HepG2 (cell line): ENCODE data around the gene RBL1. TPM values are rescaled to one million over a fixed set of nuclear protein-coding genes. Genes with fewer than 3 reads are reported as not detected.

Experiments
- ADNP ChIP-seq: sonication (generic); formaldehyde crosslinking; IDR thresholded peaks from 2 replicates; pipeline ENCODE4 v1.4.0; 2020; ENCODE audit warnings: missing genetic modification reagents
- ARID4A ChIP-seq: sonication (generic); formaldehyde crosslinking; IDR thresholded peaks from 2 replicates; pipeline ENCODE4 v1.5.0; 2020; ENCODE audit warnings: mild to moderate bottlenecking, missing genetic modification reagents, borderline replicate concordance
- IRF9 ChIP-seq: sonication (generic); formaldehyde crosslinking; IDR thresholded peaks from 2 replicates; pipeline ENCODE4 v1.8.0; 2022; ENCODE audit warnings: missing genetic modification reagents, mild to moderate bottlenecking, borderline replicate concordance
- KMT2A ChIP-seq: sonication (generic); formaldehyde crosslinking; IDR thresholded peaks from 2 replicates; pipeline ENCODE4 v1.4.0; 2020; ENCODE audit warnings: missing genetic modification reagents
- MTERF4 ChIP-seq: sonication (generic); formaldehyde crosslinking; IDR thresholded peaks from 2 replicates; pipeline ENCODE4 v1.8.0; 2023; ENCODE audit warnings: mild to moderate bottlenecking, missing genetic modification reagents
- NCOA5 ChIP-seq: sonication (generic); formaldehyde crosslinking; IDR thresholded peaks from 2 replicates; pipeline ENCODE4 v1.4.0; 2020; ENCODE audit warnings: missing genetic modification reagents
- RXRB ChIP-seq: IDR thresholded peaks from 2 replicates; pipeline ENCODE4 v1.6.1; 2016; ENCODE audit warnings: borderline replicate concordance, missing genetic modification reagents, missing compliant biosample characterization
- SOX6 ChIP-seq, 2 experiments: fragments of 450-650 bp in 1 of 2; sonication (generic) in 1 of 2; formaldehyde crosslinking in 1 of 2; IDR thresholded peaks; 2 replicates each; pipeline versions ENCODE4 v1.4.0 to v1.6.1; 2017 to 2020; ENCODE audit warnings: antibody characterized with exemption in 1 of 2, mild to moderate bottlenecking in 1 of 2, missing genetic modification reagents in 1 of 2
- TFDP2 ChIP-seq: sonication (generic); formaldehyde crosslinking; IDR thresholded peaks from 2 replicates; pipeline ENCODE4 v1.4.0; 2020; ENCODE audit warnings: missing genetic modification reagents
- TIGD3 ChIP-seq: sonication (generic); formaldehyde crosslinking; IDR thresholded peaks from 2 replicates; pipeline ENCODE4 v1.5.1; 2020; ENCODE audit warnings: mild to moderate bottlenecking, missing genetic modification reagents, borderline replicate concordance
- ZFP36L1 ChIP-seq: sonication (generic); formaldehyde crosslinking; IDR thresholded peaks from 2 replicates; pipeline ENCODE4 v1.8.0; 2022; ENCODE audit warnings: mild to moderate bottlenecking, missing genetic modification reagents, moderate library complexity
- ZFP90 ChIP-seq: sonication (generic); formaldehyde crosslinking; IDR thresholded peaks from 2 replicates; pipeline ENCODE4 v1.8.0; 2022; ENCODE audit warnings: missing genetic modification reagents, mild to moderate bottlenecking, inconsistent platforms, borderline replicate concordance
- ZMAT3 ChIP-seq: sonication (generic); formaldehyde crosslinking; conservative IDR thresholded peaks from 2 replicates; pipeline ENCODE4 v1.7.0; 2021; ENCODE audit warnings: missing genetic modification reagents
- ZNF790 ChIP-seq: sonication (generic); formaldehyde crosslinking; IDR thresholded peaks from 2 replicates; pipeline ENCODE4 v1.8.0; 2022; ENCODE audit warnings: missing genetic modification reagents, mild to moderate bottlenecking, borderline replicate concordance
- polyA plus RNA-seq, 8 experiments: library from polyadenylated mRNA; depleted of rRNA in 3 of 8; stranded (reverse) in 7 of 8; unstranded in 1 of 8; fragments of >200 nt; fragmentation: Illumina TruSeq in 4 of 8; extraction: Trizol in 4 of 8; gene quantifications; 2 replicates each; pipeline versions ENCODE4 v1.2.1 to v1.2.3, GENCODE V29; 2011 to 2016; ENCODE audit warnings: low read depth in 4 of 8, missing spikeins in 1 of 8, mixed read lengths in 1 of 8; ENCODE audit not compliant: insufficient read depth in 1 of 8
- total RNA-seq, 5 experiments: library from RNA; depleted of rRNA; stranded (reverse); fragments of >200 nt; fragmentation: Illumina TruSeq; extraction: Trizol; gene quantifications; 2 replicates each; pipeline ENCODE4 v1.2.3, GENCODE V29; 2016; ENCODE audit warnings: low read depth in 1 of 5
- TF ChIP-seq, protein P1 (sequence below): conservative IDR thresholded peaks from 2 replicates; pipeline ENCODE4 v1.6.1; 2018; ENCODE audit warnings: missing genetic modification reagents
- TF ChIP-seq, protein P2 (sequence below): sonication (generic); formaldehyde crosslinking; IDR thresholded peaks from 2 replicates; pipeline ENCODE4 v1.4.0; 2020; ENCODE audit warnings: missing genetic modification reagents; ENCODE audit errors: not compliant biosample characterization

Gene RBL1
- total and polyA plus RNA-seq, 2 of the 13 experiments (the other 11 are each of a cell fraction or from before 2014, with no cell fraction given): 6.0 to 27.5 TPM

DNA sequence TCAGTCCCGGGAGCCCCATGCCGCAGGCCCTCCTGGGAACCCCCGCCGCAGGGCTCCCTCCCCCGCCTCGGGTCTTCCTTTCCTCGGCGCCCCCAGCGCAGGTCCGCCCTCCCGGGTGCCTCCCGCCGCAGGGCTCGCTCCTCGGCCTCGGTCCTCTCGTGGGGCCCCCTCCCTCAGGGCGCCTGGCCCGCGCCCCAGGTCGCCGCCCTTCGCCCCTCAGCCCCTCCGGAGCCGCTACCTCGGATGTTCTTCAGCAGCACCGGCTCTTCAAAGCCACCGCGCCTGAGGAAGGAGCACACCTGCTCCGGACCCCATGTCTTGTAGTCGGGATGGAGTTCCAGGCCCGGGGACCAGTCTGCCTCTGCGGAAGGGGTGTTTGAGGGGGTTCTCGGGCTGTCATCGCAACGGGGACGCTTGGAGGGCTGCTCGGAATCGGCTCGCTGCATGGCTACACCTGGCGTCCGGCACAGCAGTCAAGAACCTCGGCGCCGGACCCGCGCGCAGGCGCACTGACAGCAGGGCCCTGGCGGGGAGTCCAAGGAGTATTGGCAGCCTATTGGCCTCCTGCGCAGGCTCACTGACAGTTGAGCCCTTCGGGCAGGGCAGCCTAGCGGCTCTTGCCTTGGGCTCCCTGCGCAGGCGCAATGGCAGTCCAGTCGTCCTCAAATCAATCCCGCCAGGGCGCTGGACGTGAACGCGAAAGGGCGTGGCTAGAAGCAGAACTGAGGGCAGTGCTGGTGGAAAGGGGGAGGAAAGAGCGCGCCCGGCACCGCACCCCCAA lies 144.4 kb downstream of the RBL1 start, which contains the start of gene SAMHD1 (continued):
- TF ChIP-seq IRF9 (CRISPR knock-in tag): peak; percentile 88; the same call in 1 of the 2 replicates
- TF ChIP-seq ARID4A (CRISPR knock-in tag): peak; percentile 96
- no peak for TF ChIP-seq TIGD3 (CRISPR knock-in tag)
- peak; percentile 64; the same call in 1 of the 2 replicates for TF ChIP-seq ZFP36L1
- peak; percentile 63; the same call in 1 of the 2 replicates for TF ChIP-seq RXRB
- peak; percentile 91 for TF ChIP-seq KMT2A
- no peak for TF ChIP-seq ADNP (CRISPR knock-in tag)
- TF ChIP-seq, protein P1, sequence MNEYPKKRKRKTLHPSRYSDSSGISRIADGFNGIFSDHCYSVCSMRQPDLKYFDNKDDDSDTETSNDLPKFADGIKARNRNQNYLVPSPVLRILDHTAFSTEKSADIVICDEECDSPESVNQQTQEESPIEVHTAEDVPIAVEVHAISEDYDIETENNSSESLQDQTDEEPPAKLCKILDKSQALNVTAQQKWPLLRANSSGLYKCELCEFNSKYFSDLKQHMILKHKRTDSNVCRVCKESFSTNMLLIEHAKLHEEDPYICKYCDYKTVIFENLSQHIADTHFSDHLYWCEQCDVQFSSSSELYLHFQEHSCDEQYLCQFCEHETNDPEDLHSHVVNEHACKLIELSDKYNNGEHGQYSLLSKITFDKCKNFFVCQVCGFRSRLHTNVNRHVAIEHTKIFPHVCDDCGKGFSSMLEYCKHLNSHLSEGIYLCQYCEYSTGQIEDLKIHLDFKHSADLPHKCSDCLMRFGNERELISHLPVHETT (CRISPR knock-in tag): peak; percentile 80
- no peak for TF ChIP-seq NCOA5 (CRISPR knock-in tag)
- TF ChIP-seq MTERF4: peak; percentile 60; the same call in 1 of the 2 replicates
- peak; percentile 92 for TF ChIP-seq TFDP2
- TF ChIP-seq ZNF790: no peak; the same call in 1 of the 2 replicates
- peak; percentile 78 for TF ChIP-seq ZMAT3 (CRISPR knock-in tag)
- TF ChIP-seq, protein P2, sequence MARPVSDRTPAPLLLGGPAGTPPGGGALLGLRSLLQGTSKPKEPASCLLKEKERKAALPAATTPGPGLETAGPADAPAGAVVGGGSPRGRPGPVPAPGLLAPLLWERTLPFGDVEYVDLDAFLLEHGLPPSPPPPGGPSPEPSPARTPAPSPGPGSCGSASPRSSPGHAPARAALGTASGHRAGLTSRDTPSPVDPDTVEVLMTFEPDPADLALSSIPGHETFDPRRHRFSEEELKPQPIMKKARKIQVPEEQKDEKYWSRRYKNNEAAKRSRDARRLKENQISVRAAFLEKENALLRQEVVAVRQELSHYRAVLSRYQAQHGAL: no peak
- TF ChIP-seq SOX6 (IDR thresholded peaks at IDR 0.05): no peak
- TF ChIP-seq SOX6 (CRISPR knock-in tag; IDR thresholded peaks at IDR 0.05): peak; percentile 71; the same call in 1 of the 2 replicates
- TF ChIP-seq ZFP90 (CRISPR knock-in tag): no peak; the same call in 1 of the 2 replicates
